ENCODE results near the gene BLM.

GRCh38 chr15:90813796-90814190, 96.6 kb downstream of the BLM start:
- no peak for TF ChIP-seq POLR2A (IDR thresholded peaks at IDR 0.05; ENCODE audit: low read depth, low read length)
- no peak for TF ChIP-seq TAF1 (IDR thresholded peaks at IDR 0.05; ENCODE audit: borderline replicate concordance, low read depth, low read length)
- no peak for TF ChIP-seq POLR2AphosphoS5 (IDR thresholded peaks at IDR 0.05; ENCODE audit: low read depth, low read length)

All from GM12892 (cell line).